ENCODE measurements around the gene ADCY5. TPM values are rescaled to one million over a fixed set of nuclear protein-coding genes. Genes with fewer than 3 reads are reported as not detected.

Gene ADCY5
- total RNA-seq, 1 experiment from 2014 or later = 0.49 TPM

- POLR2A ChIA-PET = no interaction called here
- no peak for DNase-seq (ENCODE audit: low read depth, low spot score)
- intact Hi-C loops (cut with micrococcal nuclease) = no loop called here
Observed at GRCh38 chr3:123283074-123283473, 165.8 kb downstream of the ADCY5 start.

GRCh38 chr3:123282461-123282860, 166.4 kb downstream of the ADCY5 start:
- CTCF ChIA-PET = no interaction called here
- no TSS peak for BruUV-seq (replicated peaks)
- TF ChIP-seq POLR2A (IDR thresholded peaks at IDR 0.05; ENCODE audit: borderline replicate concordance, extremely low read depth, insufficient read depth, insufficient read length) = no peak
- no peak for TF ChIP-seq EZH2phosphoT487 (IDR thresholded peaks at IDR 0.05; ENCODE audit: borderline replicate concordance)
- no peak for TF ChIP-seq RAD21 (IDR thresholded peaks at IDR 0.05; ENCODE audit: low read depth)
- TF ChIP-seq CTCF (IDR thresholded peaks at IDR 0.05 in 2 of 3, conservative IDR thresholded peaks at IDR 0.05 in 1 of 3; ENCODE audit: borderline replicate concordance in 1 of 3, insufficient read depth in 1 of 3, low read depth in 2 of 3, low read length in 2 of 3) = no peak
- TF ChIP-seq JUND (IDR thresholded peaks at IDR 0.05) = no peak
- no peak for TF ChIP-seq POLR2AphosphoS5 (IDR thresholded peaks at IDR 0.05; ENCODE audit: low read depth, low read length)
- TF ChIP-seq ATF3 (IDR thresholded peaks at IDR 0.05) = no peak
- no peak for TF ChIP-seq CEBPB (IDR thresholded peaks at IDR 0.05; ENCODE audit: low read depth)
- no peak for TF ChIP-seq CBX3 (IDR thresholded peaks at IDR 0.05; ENCODE audit: low read depth)

More at GRCh38 chr3:123283074-123283473, 165.8 kb downstream of the ADCY5 start:
- H4K20me1 ChIP-seq (ENCODE audit: insufficient read depth) = no peaks in the 10 kb centered on the region
- no peaks in the 10 kb centered on the region for H3K36me3 ChIP-seq (ENCODE audit: control insufficient read depth in 1 of 2, insufficient read depth in 2 of 2, low read length in 2 of 2)
- no peak overlapping the region for H3K4me3 ChIP-seq (replicated peaks in 1 of 2; ENCODE audit: low read depth in 1 of 2, low read length in 2 of 2)
- CTCF ChIA-PET = no interaction called here
- H3K4me1 ChIP-seq (ENCODE audit: control insufficient read depth in 1 of 2, insufficient read depth in 2 of 2, low read length in 2 of 2) = no peaks in the 10 kb centered on the region
- no peak for ATAC-seq
- no peaks in the 10 kb centered on the region for H3K27me3 ChIP-seq (ENCODE audit: insufficient read depth, low read length)
- H2AFZ ChIP-seq (ENCODE audit: low read depth, low read length, poor library complexity, severe bottlenecking) = no peak overlapping the region
- H3K27ac ChIP-seq (ENCODE audit: low read depth, low read length) = no peak overlapping the region
- BruUV-seq (replicated peaks) = no TSS peak
- no peaks in the 10 kb centered on the region for H3K9me2 ChIP-seq (ENCODE audit: insufficient read depth)
- H3K9ac ChIP-seq (ENCODE audit: low read length) = no peak overlapping the region
- H3K9me3 ChIP-seq (ENCODE audit: control insufficient read depth in 1 of 2, insufficient read depth in 1 of 2, low read depth in 1 of 2, low read length in 2 of 2) = no peaks in the 10 kb centered on the region
- no peak for TF ChIP-seq ZNF274 (IDR thresholded peaks at IDR 0.05; ENCODE audit: low read depth, low read length)
- no peak for TF ChIP-seq POLR2A (IDR thresholded peaks at IDR 0.05; ENCODE audit: borderline replicate concordance, extremely low read depth, insufficient read depth, insufficient read length)
- no peak for TF ChIP-seq CTCF (IDR thresholded peaks at IDR 0.05 in 2 of 3, conservative IDR thresholded peaks at IDR 0.05 in 1 of 3; ENCODE audit: borderline replicate concordance in 1 of 3, insufficient read depth in 1 of 3, low read depth in 2 of 3, low read length in 2 of 3)
- no peaks in the 10 kb centered on the region for H3K79me2 ChIP-seq (ENCODE audit: insufficient read depth, low read length)
- no peak overlapping the region for H3K4me2 ChIP-seq (ENCODE audit: low read length)
- RAD21 ChIA-PET (ENCODE audit: low non-redundant PET in 1 of 2, low total read pairs in 2 of 2, uncharacterized antibody in 2 of 2, unreplicated experiment in 2 of 2) = no interaction called here

More at GRCh38 chr3:123282461-123282860, 166.4 kb downstream of the ADCY5 start:
- Histone ChIP-seq H3K27me3 (ENCODE audit: insufficient read depth, low read length) (no peaks in the 10 kb centered on the region), H3K4me3 (replicated peaks in 1 of 2; ENCODE audit: low read depth in 1 of 2, low read length in 2 of 2) (no peak overlapping the region), H3K79me2 (ENCODE audit: insufficient read depth, low read length) (no peaks in the 10 kb centered on the region), H3K36me3 (ENCODE audit: control insufficient read depth in 1 of 2, insufficient read depth in 2 of 2, low read length in 2 of 2) (no peaks in the 10 kb centered on the region), H3K27ac (ENCODE audit: low read depth, low read length) (no peak overlapping the region), H4K20me1 (ENCODE audit: insufficient read depth) (no peaks in the 10 kb centered on the region), H2AFZ (ENCODE audit: low read depth, low read length, poor library complexity, severe bottlenecking) (no peak overlapping the region), H3K4me2 (ENCODE audit: low read length) (no peak overlapping the region), H3K9me3 (ENCODE audit: control insufficient read depth in 1 of 2, insufficient read depth in 1 of 2, low read depth in 1 of 2, low read length in 2 of 2) (no peaks in the 10 kb centered on the region), H3K4me1 (ENCODE audit: control insufficient read depth in 1 of 2, insufficient read depth in 2 of 2, low read length in 2 of 2) (no peaks in the 10 kb centered on the region), H3K9me2 (ENCODE audit: insufficient read depth) (no peaks in the 10 kb centered on the region), H3K9ac (ENCODE audit: low read length) (no peak overlapping the region)
- DNase-seq (ENCODE audit: low read depth, low spot score) (no peak), ATAC-seq (no peak)
- ChIA-PET POLR2A (no interaction called here), RAD21 (ENCODE audit: low non-redundant PET in 1 of 2, low total read pairs in 2 of 2, uncharacterized antibody in 2 of 2, unreplicated experiment in 2 of 2) (no interaction called here)
- intact Hi-C loops (cut with micrococcal nuclease) = no loop called here
